Measurements from ENCODE around the gene MYBPC1. TPM values are rescaled to one million over a fixed set of nuclear protein-coding genes. Genes with fewer than 3 reads are reported as not detected.

MYBPC1 gene
- total and polyA plus RNA-seq, 2 of the 13 experiments (the other 11 are each of a cell fraction or from before 2014, with no cell fraction given): 0.31 to 0.53 TPM

GRCh38 chr12:101696251-101697196, 101.8 kb downstream of the MYBPC1 start (continued):
- TF ChIP-seq UBTF (CRISPR knock-in tag; IDR thresholded peaks at IDR 0.05) (peak; percentile 48), ZSCAN30 (CRISPR knock-in tag; IDR thresholded peaks at IDR 0.05) (no peak), BHLHE40 (IDR thresholded peaks at IDR 0.05; ENCODE audit: low read length) (peak; percentile 78), ZNF296 (CRISPR knock-in tag; conservative IDR thresholded peaks at IDR 0.05) (peak; percentile 60; the same call in 1 of the 2 replicates), HOXA3 (CRISPR knock-in tag; IDR thresholded peaks at IDR 0.05) (peak; percentile 59; the same call in 1 of the 2 replicates), SRSF4 (IDR thresholded peaks at IDR 0.05; ENCODE audit: low read depth, low read length, poor library complexity, severe bottlenecking) (no peak), PAWR (CRISPR knock-in tag; IDR thresholded peaks at IDR 0.05; ENCODE audit: borderline replicate concordance) (no peak), ZBTB1 (CRISPR knock-in tag; IDR thresholded peaks at IDR 0.05; ENCODE audit: borderline replicate concordance) (no peak), ZFP36 (IDR thresholded peaks at IDR 0.05; ENCODE audit: borderline replicate concordance, low read depth, low read length, partially characterized antibody) (no peak), ZBTB43 (CRISPR knock-in tag; conservative IDR thresholded peaks at IDR 0.05) (peak; percentile 92), KIAA2018 (CRISPR knock-in tag; IDR thresholded peaks at IDR 0.05; ENCODE audit: borderline replicate concordance) (no peak), ZNF724P (CRISPR knock-in tag; IDR thresholded peaks at IDR 0.05; ENCODE audit: borderline replicate concordance) (0 out of 2 replicates have a peak, but pooled peaks have one; percentile 49), ZNF749 (CRISPR knock-in tag; IDR thresholded peaks at IDR 0.05; ENCODE audit: borderline replicate concordance) (0 out of 2 replicates have a peak, but pooled peaks have one; percentile 25), ETS1 (CRISPR knock-in tag; IDR thresholded peaks at IDR 0.05) (no peak)
